IPS DF 19.7 (cell line): ENCODE results near the gene CENPVL3.
"Not testable (repeated sequence)": the region's sequence is repeated elsewhere in the genome, so short reads cannot be mapped to it uniquely, and the experiment has no call there.

Experiments
- DNase-seq: peaks from one replicate; pipeline ENCODE4 v3.0.0-alpha.2; 2013; ENCODE audit warnings: low read depth, low spot score

Gene CENPVL3

GRCh38 chrX:51618241-51619155 lies at the start of gene CENPVL3:
Gene CENPVL3, minus strand, starts transcription at chrX:51618912. Its CDS starts 39 bp downstream, at chrX:51618873.
- DNase-seq = peak; percentile 35

DNA sequence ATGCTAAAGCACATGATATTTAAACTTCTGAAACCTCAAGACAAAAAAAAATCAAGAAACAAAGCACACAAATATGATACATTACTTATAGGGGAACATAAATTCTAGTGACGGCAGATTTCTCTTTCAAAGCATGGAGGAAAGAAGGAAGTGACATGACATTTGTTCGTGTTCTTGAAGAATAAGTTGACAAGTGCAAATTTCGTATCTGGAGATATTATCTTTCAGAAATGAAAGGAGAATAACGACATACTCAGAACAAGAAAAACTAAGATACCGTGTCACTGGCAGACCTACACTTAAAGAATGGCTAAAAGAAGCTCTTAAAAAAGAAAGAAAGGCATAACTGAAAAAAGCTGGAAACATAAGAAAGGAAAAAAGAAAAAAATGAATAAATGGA lies 47.3 kb upstream of the CENPVL3 start:
- no peak for DNase-seq

- DNase-seq = no peak
Measured at GRCh38 chrX:51643377-51643776, 24.7 kb upstream of the CENPVL3 start.

DNA sequence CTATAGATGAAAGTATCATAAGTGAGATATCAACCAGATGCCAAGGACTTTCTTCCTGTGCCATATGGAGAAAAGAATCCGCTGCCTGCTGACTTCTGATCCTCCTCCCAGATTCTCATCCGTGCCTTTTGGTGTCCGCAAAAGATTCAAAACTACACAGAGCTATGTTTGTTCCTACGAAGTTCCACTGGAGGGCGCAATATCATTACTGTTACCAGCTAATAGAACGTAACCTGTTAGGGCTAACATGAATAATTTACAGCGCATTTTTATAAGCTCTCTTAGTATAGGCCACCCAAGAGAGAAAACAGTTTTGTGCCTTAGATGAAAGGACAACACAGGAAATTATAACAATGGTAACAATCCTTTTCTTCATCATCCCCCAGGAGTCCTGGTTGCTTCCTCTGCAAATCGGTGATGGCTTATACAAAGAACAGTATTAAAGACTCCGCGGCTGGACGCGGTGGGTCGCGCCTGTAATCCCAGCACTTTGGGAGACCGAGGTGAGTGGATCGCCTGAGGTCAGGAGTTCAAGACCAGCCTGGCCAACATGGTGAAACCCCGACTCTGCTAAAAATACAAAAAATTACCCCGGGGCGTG lies 22.8 kb upstream of the CENPVL3 start:
- DNase-seq = no peak

DNA sequence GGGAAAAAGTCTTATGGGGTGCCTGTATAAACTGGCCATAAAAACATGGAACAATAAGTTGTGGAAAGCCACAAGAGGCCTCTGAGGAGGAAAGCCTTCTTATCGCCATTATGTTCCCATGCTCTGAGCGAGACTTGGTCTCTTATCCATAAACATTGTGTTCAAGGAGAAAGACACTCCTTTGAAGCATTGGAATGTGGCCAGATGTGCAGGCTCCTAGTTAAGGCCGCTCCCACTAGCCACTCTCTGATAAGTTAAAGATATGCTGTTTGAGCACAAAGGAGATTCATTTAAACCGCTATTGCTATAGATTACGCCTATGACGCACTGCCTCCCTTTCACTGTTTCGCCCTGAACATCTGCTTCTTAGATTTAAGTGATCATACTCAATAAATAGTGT lies 17.8 kb upstream of the CENPVL3 start:
- DNase-seq = not testable (repeated sequence)

- no peak for DNase-seq
Measured at GRCh38 chrX:51614353-51615012, 4.2 kb downstream of the CENPVL3 start.

DNA sequence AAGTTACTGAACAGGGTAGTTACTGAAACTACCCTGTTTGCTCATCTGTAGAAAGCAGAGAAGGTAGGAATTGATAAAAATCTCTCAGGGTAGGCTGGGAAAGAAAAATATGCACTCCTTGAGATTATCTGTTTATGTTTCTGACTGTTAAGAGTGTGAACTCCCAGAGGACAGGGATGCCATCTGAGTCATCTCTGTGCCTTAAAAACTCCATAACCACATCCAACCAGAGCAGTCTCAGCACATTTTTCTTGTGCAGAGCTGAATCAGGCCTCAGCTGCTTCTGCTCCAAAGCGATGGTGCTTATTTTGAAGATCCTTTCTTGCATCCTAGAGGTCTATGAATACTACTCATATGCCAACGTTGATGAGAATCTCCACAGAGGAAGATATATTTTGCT lies 9.9 kb downstream of the CENPVL3 start:
- DNase-seq = no peak

DNA sequence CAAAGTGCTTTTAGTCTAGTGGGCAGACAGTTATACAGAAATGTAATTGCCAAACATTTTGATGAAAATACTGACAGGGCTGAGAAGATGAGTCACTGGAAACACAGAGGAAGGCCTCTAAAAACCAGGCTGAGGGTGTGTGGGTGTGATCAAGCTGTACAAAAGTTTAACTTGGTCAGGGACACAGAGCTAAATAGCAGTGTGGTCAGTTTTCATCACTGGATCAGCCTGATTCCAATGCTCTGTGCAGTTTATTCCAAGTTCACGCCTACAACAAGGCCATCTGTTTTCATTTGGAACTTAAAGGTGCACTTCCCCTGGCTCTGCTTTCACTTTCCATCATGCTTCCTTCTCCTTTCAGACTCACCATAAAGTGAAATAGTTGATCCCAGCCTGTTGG lies 10.6 kb downstream of the CENPVL3 start:
- no peak for DNase-seq

DNA sequence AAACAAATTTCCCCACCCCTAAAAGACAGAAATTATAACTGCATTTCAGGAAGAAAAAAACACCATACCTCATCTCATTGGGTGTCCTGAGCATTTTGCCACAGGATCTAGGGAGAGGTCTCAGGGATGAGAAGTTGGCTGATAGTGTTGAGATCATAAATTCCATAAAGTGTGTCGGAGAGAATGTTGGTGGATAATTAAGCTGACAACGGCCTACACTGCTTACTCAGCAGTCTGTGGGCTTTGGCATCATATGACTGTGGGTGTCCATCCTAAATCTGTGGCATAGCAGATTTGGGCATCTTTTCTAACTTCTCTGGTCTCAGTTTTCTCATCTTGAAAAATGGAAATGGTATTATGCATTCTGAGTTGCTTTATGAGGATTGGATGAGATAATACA lies 12.3 kb downstream of the CENPVL3 start:
- DNase-seq = no peak

DNA sequence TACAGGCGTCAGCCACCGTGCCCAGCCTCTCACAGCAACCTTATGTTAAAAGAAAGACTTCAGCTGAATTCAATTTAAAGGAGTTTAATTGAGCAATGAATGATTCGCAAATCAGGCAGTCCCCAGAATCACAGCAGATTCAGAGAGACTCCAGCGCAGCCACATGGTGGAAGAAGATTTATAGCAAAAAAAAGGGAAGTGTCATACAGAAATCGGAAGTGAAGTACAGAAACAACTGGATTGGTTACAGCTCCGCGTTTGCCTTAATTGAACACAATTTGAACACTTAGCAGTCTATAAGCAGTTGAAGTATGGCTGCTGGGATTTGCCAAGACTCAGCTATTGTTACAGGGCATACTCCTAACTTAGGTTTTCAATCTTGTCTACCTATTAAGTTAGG lies 19.8 kb downstream of the CENPVL3 start:
- no peak for DNase-seq

GRCh38 chrX:51571874-51572273 lies 46.8 kb downstream of the CENPVL3 start:
- DNase-seq = no peak

DNA sequence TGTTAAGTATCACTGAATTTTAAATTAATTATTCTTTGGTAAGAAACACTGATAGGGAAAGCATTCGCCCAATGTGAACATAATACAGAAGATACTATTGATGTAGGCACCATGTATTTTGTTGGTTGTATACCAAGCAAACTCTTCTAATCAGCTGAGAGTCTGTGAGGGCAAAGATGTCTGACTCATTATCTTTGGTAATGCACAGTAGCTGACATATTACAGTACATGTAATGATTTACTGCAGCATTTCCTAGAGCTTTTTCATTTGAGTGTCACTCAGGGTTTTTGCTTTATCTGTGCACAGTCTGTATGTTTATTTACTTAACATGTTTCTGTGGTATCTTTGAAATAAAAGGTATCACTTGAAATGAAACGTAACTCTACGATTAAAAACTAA lies 49.2 kb downstream of the CENPVL3 start:
- no peak for DNase-seq

DNA sequence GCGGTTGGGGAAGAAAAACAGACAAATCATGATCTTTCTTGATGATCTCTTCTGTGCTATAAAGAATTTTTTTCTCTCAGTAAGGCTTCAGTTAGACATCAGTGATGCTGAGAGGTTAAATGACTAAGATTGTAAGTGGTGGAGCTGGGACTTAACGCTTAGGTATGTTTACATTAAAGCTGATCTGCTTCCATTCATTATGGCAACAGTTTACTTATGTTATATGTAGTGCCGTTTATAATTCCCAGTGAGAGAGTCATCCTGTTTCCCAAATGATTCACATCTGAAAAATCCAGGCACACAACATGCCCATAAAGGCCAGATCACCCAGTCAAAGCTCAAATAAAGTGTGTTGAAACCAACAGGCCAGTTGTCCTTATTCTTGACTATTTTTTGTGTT lies 50.1 kb downstream of the CENPVL3 start:
- DNase-seq = no peak
